Colonic mucosa (tissue), 4 donors: ENCODE results near the gene DNMT3A. TPM values are rescaled to one million over a fixed set of nuclear protein-coding genes. Genes with fewer than 3 reads are reported as not detected.

Experiments
- DNase-seq: peaks from one replicate; pipeline ENCODE4 v3.0.0-alpha.2; 2020
- H3K27ac ChIP-seq: fragments of 200-600 bp; one replicate; pipeline ENCODE4 v1.8.0; 2021
- H3K27me3 ChIP-seq: fragments of 200-600 bp; one replicate; pipeline ENCODE4 v1.8.0; 2021
- H3K36me3 ChIP-seq: fragments of 200-600 bp; one replicate; pipeline ENCODE4 v1.8.0; 2021
- H3K4me1 ChIP-seq: fragments of 200-600 bp; one replicate; pipeline ENCODE4 v1.8.0; 2021; ENCODE audit warnings: mild to moderate bottlenecking
- H3K4me3 ChIP-seq: fragments of 200-600 bp; one replicate; pipeline ENCODE4 v1.8.0; 2021
- H3K9ac ChIP-seq, 2 donors: one replicate each; pipeline ENCODE4 v1.7.0; 2013; ENCODE audit warnings: control low read depth in 2 of 2, low read depth in 2 of 2, low read length in 2 of 2
- H3K9me3 ChIP-seq: fragments of 200-600 bp; one replicate; pipeline ENCODE4 v1.8.0; 2021
- intact Hi-C: fragments of 100-400 bp; cut with DNase I; formaldehyde crosslinking; loops from one replicate; pipeline ENCODE4 v1.14.1; 2022
- total RNA-seq, 2 donors: library from RNA; stranded (reverse); fragmentation: NEBNext Ultra II Directional in 1 of 2; extraction: Animal tissue kit (Norgen Biotek cat#: 25700) in 1 of 2; gene quantifications; one replicate each; pipeline ENCODE4 v1.2.1, GENCODE V29; 2021
- TF ChIP-seq, protein P1 (sequence below): fragments of 200-600 bp; IDR thresholded peaks from one replicate; pipeline ENCODE4 v1.8.0; 2022; ENCODE audit warnings: antibody characterized with exemption, mild to moderate bottlenecking
- donor health status: healthy.
- donor health status: DM: no; HTN: no; CAD: no.
- donor health status: DM: no; HTN: no; CAD: no.

Gene DNMT3A
- total RNA-seq, 2 donors from 2014 or later = 30.8 to 44.5 TPM

DNA sequence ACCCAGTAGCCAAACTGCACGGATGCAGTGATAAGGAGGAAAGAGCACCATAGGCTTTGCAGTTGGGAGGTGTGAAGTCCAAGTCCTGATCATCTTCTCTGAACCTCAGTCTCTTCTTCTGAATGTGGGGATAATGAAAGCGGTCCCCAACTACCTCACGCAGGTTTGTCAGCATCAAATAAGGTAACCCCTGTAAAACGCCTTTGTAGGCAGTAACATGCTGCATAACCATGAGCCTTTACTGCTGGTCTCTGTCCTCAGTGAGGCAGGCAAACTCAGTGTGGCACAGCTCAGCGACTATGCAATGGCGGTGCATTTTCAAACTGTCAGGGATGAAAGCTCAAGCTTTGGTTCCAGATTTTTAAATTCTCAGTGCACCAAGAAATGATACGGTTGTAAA, 46.1 kb downstream of the DNMT3A start:
- H3K4me1 ChIP-seq = peaks cover 14% of the 10 kb centered on the region
- intact Hi-C loops = no loop called here
- H3K4me3 ChIP-seq = no peak overlapping the region
- peaks cover 7% of the 10 kb centered on the region for H3K36me3 ChIP-seq
- no peak overlapping the region for H3K9ac ChIP-seq
- DNase-seq = no peak
- H3K27ac ChIP-seq = peak overlapping the region; percentile 68
- TF ChIP-seq, protein P1, sequence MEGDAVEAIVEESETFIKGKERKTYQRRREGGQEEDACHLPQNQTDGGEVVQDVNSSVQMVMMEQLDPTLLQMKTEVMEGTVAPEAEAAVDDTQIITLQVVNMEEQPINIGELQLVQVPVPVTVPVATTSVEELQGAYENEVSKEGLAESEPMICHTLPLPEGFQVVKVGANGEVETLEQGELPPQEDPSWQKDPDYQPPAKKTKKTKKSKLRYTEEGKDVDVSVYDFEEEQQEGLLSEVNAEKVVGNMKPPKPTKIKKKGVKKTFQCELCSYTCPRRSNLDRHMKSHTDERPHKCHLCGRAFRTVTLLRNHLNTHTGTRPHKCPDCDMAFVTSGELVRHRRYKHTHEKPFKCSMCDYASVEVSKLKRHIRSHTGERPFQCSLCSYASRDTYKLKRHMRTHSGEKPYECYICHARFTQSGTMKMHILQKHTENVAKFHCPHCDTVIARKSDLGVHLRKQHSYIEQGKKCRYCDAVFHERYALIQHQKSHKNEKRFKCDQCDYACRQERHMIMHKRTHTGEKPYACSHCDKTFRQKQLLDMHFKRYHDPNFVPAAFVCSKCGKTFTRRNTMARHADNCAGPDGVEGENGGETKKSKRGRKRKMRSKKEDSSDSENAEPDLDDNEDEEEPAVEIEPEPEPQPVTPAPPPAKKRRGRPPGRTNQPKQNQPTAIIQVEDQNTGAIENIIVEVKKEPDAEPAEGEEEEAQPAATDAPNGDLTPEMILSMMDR = no peak
- no peaks in the 10 kb centered on the region for H3K9me3 ChIP-seq
- H3K27me3 ChIP-seq = no peaks in the 10 kb centered on the region

DNA sequence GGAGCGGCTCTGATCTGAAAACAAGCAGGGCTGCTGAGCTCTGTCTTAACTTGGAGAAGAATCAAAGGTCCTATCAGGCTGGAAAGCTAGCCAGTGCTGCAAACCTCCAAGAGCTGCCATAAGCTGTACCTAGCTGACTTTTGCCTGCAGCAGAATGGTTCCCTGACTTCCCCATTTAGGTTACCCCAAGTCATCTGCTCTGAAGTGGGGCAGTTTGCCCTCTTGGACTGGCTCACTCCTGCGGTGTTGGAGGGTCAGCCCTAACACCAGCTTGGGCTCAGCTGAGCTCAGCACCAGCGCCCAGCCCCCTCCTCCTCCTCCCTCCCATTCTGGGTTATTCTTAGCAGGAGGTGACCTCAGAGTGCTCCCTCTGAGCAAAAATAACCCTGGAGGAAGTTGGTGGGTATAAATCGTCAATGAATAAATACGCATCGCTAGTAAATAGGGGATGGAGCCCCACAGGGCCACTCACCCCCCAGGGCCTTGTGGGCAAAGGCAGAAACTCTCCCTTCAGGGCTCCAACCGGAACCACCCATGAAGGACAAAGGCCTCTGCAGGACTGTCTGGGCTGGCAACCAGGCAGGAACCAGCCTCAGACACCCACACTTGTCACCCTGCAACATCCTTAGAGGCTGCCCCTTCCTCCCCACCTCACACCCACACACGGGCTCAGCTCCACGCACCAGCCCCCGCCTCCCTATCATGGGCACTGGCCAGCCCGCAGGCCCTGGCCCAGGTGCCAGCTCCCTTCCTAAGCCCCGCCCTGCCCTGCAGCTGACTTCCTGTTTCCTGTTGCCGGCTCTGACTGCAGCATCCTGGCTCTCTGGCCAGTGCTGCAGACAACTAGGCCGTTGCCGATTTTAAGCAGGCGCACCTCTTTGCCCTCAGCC, 46.9 kb downstream of the DNMT3A start:
- Histone ChIP-seq H3K4me3 (no peak overlapping the region), H3K27me3 (no peaks in the 10 kb centered on the region), H3K27ac (peak overlapping the region; percentile 68), H3K9ac (peak overlapping the region in 1 of 2 donors; percentile 58), H3K4me1 (peaks cover 14% of the 10 kb centered on the region), H3K36me3 (peaks cover 7% of the 10 kb centered on the region), H3K9me3 (no peaks in the 10 kb centered on the region)
- peak; percentile 81 for DNase-seq
- TF ChIP-seq, protein P1 = no peak
- intact Hi-C loops = no loop called here

DNA sequence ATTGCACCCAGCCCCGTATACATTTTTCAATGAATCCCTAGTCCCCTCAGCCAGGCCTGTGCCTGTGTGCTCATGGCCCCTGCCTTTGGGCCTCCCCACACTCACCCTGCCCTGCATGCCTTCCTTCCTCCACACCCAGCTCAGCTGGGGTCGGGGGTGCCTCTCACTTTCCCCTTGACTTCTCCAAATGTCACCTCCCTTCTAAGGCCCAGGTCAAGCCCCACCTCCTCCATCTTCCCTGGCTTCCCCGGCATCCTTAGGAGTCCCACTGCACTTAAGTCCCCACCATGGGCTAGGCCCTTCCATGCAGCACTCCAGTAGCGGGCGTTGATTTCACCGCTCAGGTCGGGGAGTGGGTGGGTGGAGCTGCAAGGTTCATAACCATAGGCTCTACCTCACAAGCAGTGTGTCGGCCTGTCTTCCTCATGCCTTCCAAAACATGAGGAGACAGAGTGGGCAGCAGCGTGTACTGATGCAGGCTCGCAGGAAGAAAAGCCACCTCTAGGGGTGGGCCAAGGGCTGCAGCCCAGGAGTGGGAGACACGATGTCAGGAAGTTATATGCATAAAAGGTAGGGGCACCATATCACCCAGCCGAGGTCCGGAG, 47.7 kb downstream of the DNMT3A start:
- no peak overlapping the region for H3K4me3 ChIP-seq
- H3K27me3 ChIP-seq = no peaks in the 10 kb centered on the region
- H3K9ac ChIP-seq = no peak overlapping the region
- TF ChIP-seq, protein P1 = no peak
- no peak for DNase-seq
- H3K27ac ChIP-seq = peak overlapping the region; percentile 68
- intact Hi-C loops = no loop called here
- H3K9me3 ChIP-seq = no peaks in the 10 kb centered on the region
- H3K4me1 ChIP-seq = peaks cover 14% of the 10 kb centered on the region
- peaks cover under 1% of the 10 kb centered on the region for H3K36me3 ChIP-seq

DNA sequence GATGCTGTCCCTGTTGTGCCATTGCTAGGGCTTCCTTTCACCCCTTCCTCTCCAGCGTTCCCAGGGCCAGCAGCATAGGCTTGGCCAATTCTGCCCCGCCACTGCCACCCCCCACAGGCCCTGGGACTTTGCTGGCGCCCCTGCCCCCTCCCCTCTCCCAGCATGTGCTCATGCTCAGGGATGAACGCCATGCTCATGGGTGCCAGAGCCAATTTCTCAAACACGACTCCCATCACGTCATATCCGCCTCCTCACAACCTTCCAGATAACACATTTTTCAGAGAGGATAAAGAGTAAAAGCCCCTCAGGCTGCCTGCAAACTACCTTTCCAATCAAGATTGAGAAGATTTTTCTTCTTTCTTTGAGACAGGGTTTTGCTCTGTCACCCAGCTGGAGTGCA, 48.6 kb downstream of the DNMT3A start:
- peaks cover 14% of the 10 kb centered on the region for H3K4me1 ChIP-seq
- TF ChIP-seq, protein P1 = no peak
- no peaks in the 10 kb centered on the region for H3K27me3 ChIP-seq
- H3K4me3 ChIP-seq = no peak overlapping the region
- no peaks in the 10 kb centered on the region for H3K36me3 ChIP-seq
- DNase-seq = no peak
- H3K9ac ChIP-seq = no peak overlapping the region
- H3K27ac ChIP-seq = no peak overlapping the region
- no peaks in the 10 kb centered on the region for H3K9me3 ChIP-seq
- intact Hi-C loops = no loop called here

DNA sequence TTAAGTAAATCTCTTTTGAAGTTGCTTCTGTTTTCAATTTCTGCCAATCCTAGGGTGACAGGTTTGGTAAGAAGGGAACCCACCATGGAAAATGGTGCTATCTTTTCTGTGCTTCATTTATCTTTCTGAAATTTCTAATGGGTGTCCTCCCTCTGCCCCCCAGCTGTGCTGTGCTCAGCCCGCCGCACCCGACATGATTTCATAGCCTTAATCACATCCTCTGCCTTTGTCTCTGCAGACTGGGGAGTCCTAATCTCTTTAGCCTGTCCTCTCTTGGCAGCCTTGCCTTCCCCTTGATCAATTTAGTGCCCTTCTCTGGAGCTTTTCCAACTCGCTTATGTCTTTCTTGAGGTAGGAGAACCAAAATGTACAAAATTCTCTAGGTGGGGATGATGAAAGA, 49.3 kb downstream of the DNMT3A start:
- TF ChIP-seq, protein P1 = no peak
- H3K9ac ChIP-seq = no peak overlapping the region
- no peaks in the 10 kb centered on the region for H3K9me3 ChIP-seq
- no peak overlapping the region for H3K27ac ChIP-seq
- DNase-seq = no peak
- no peaks in the 10 kb centered on the region for H3K27me3 ChIP-seq
- intact Hi-C loops = no loop called here
- H3K4me1 ChIP-seq = peaks cover 14% of the 10 kb centered on the region
- H3K4me3 ChIP-seq = no peak overlapping the region
- H3K36me3 ChIP-seq = no peaks in the 10 kb centered on the region
